IMR-90 (cell line): Measurements from ENCODE around the gene RAB2B. TPM values are rescaled to one million over a fixed set of nuclear protein-coding genes. Genes with fewer than 3 reads are reported as not detected.

ENCODE experiments used
- ATAC-seq: fragments of 200-7000 bp; cut with Tn5 transposase; 2 replicates; pipeline ENCODE4 v1.9.1; 2020; ENCODE audit warnings: low read depth, mild to moderate bottlenecking, moderate library complexity
- BruUV-seq: library from RNA; stranded (reverse); fragments of 400-500 nt; replicated peaks from 2 replicates; lab custom pipeline; 2021; lab: Mats Ljungman, UMichigan
- CTCF ChIA-PET: fragments of 300-600 bp; formaldehyde crosslinking; extraction: SDS; loops from one replicate; lab custom pipeline; 2021; ENCODE audit warnings: antibody characterized with exemption; lab: Yijun Ruan, JAX
- POLR2A ChIA-PET: fragments of 300-600 bp; sonication (Branson Sonifier 250); formaldehyde crosslinking; loops from one replicate; lab custom pipeline; 2022; ENCODE audit warnings: antibody characterized with exemption; ENCODE audit not compliant: unreplicated experiment; lab: Charles Lee
- DNase-seq: peaks from one replicate; pipeline ENCODE4 v3.0.0; 2013
- H2AFZ ChIP-seq: replicated peaks from 2 replicates; pipeline ENCODE3; 2013; ENCODE audit warnings: low read length, mild to moderate bottlenecking; ENCODE audit not compliant: poor library complexity
- H2AK5ac ChIP-seq: 2 replicates; pipeline ENCODE4 v1.6.1; 2013; ENCODE audit warnings: low read depth, low read length, inconsistent platforms
- H2AK9ac ChIP-seq: replicated peaks from 2 replicates; pipeline ENCODE3; 2013; ENCODE audit warnings: mild to moderate bottlenecking, low read depth, low read length, moderate library complexity; ENCODE audit not compliant: poor library complexity
- H2BK120ac ChIP-seq: 2 replicates; pipeline ENCODE4 v1.6.1; 2013; ENCODE audit warnings: low read depth, low read length, inconsistent platforms
- H2BK15ac ChIP-seq: 3 replicates; pipeline ENCODE4 v1.6.1; 2013; ENCODE audit warnings: low read depth, low read length, inconsistent platforms
- H2BK20ac ChIP-seq: 2 replicates; pipeline ENCODE4 v1.6.1; 2013; ENCODE audit warnings: low read depth, mild to moderate bottlenecking, inconsistent platforms, low read length, moderate library complexity
- H2BK5ac ChIP-seq: 2 replicates; pipeline ENCODE4 v1.6.1; 2013; ENCODE audit warnings: mild to moderate bottlenecking, low read depth, low read length, inconsistent platforms; ENCODE audit not compliant: poor library complexity, severe bottlenecking
- H3K14ac ChIP-seq: replicated peaks from 2 replicates; pipeline ENCODE4 v1.6.1; 2013; ENCODE audit warnings: low read depth, low read length, inconsistent platforms
- H3K18ac ChIP-seq: 2 replicates; pipeline ENCODE4 v1.6.1; 2013; ENCODE audit warnings: low read depth, low read length, control low read depth
- H3K23ac ChIP-seq: 2 replicates; pipeline ENCODE4 v1.6.1; 2013; ENCODE audit warnings: low read depth, low read length, inconsistent platforms
- H3K27ac ChIP-seq: 2 replicates; pipeline ENCODE4 v1.5.1; 2013; ENCODE audit warnings: mild to moderate bottlenecking, control low read depth, low read length; ENCODE audit not compliant: insufficient read depth
- H3K27me3 ChIP-seq: 2 replicates; pipeline ENCODE4 v1.6.1; 2013; ENCODE audit warnings: low read length; ENCODE audit not compliant: control insufficient read depth, insufficient read depth
- H3K36me3 ChIP-seq: 2 replicates; pipeline ENCODE4 v1.6.1; 2013; ENCODE audit warnings: low read length, mixed read lengths; ENCODE audit not compliant: control insufficient read depth, insufficient read depth
- H3K4ac ChIP-seq: 2 replicates; pipeline ENCODE4 v1.6.1; 2013; ENCODE audit warnings: low read depth, low read length, inconsistent platforms
- H3K4me1 ChIP-seq: 2 replicates; pipeline ENCODE4 v1.6.1; 2013; ENCODE audit warnings: low read length, mixed read lengths; ENCODE audit not compliant: control insufficient read depth, insufficient read depth
- H3K4me2 ChIP-seq: 2 replicates; pipeline ENCODE4 v1.6.1; 2013; ENCODE audit warnings: low read depth, mild to moderate bottlenecking, control low read depth, low read length, moderate library complexity
- H3K4me3 ChIP-seq: 2 replicates; pipeline ENCODE4 v1.5.1; 2013; ENCODE audit warnings: low read depth, mild to moderate bottlenecking, control low read depth, low read length, moderate library complexity; ENCODE audit not compliant: insufficient read depth
- H3K56ac ChIP-seq: 2 replicates; pipeline ENCODE4 v1.6.1; 2013; ENCODE audit warnings: low read length, inconsistent platforms; ENCODE audit not compliant: insufficient read depth; ENCODE audit errors: extremely low read depth
- H3K79me1 ChIP-seq, 2 experiments: 2 replicates each; pipeline ENCODE4 v1.6.1; 2013; ENCODE audit warnings: low read length in 2 of 2, inconsistent platforms in 1 of 2, low read depth in 1 of 2
- H3K9ac ChIP-seq: 2 replicates; pipeline ENCODE4 v1.6.1; 2013; ENCODE audit warnings: low read depth, low read length, control low read depth
- H3K9me1 ChIP-seq: 2 replicates; pipeline ENCODE4 v1.6.1; 2013; ENCODE audit warnings: low read length, inconsistent platforms; ENCODE audit not compliant: insufficient read depth
- H3K9me3 ChIP-seq: 2 replicates; pipeline ENCODE4 v1.6.1; 2013; ENCODE audit warnings: low read length; ENCODE audit not compliant: control insufficient read depth, insufficient read depth
- H4K20me1 ChIP-seq: 2 replicates; pipeline ENCODE4 v1.6.1; 2013; ENCODE audit warnings: low read length, inconsistent platforms; ENCODE audit not compliant: insufficient read depth
- H4K5ac ChIP-seq: 2 replicates; pipeline ENCODE4 v1.6.1; 2013; ENCODE audit warnings: mild to moderate bottlenecking, low read depth, low read length, control low read depth
- H4K8ac ChIP-seq, 2 experiments: 2 replicates each; pipeline ENCODE4 v1.6.1; 2013; ENCODE audit warnings: low read depth in 2 of 2, low read length in 2 of 2, control low read depth in 1 of 2, inconsistent platforms in 1 of 2
- H4K91ac ChIP-seq: 2 replicates; pipeline ENCODE4 v1.6.1; 2013; ENCODE audit warnings: low read depth, low read length, inconsistent platforms; ENCODE audit not compliant: insufficient read depth
- FOS ChIP-seq: fragments of 150-350 bp; IDR thresholded peaks from 2 replicates; pipeline ENCODE4 v1.6.1; 2016; ENCODE audit warnings: low read depth, low read length
- RAD21 ChIP-seq: IDR thresholded peaks from 2 replicates; pipeline ENCODE4 v1.6.1; 2012; ENCODE audit warnings: low read length, improper control_type of control experiment
- WGBS, 2 experiments: methylation state at CpG; one replicate each; pipeline versions ENCODE4 v1.1.5 to v1.1.7; 2013; ENCODE audit warnings: missing lambda C conversion rate in 2 of 2; ENCODE audit not compliant: insufficient read length in 1 of 2; ENCODE audit errors: extremely low coverage in 2 of 2; 5-methylcytosine and 5-hydroxymethylcytosine counted together
- dilution Hi-C: fragments of 300-500 bp; cut with HindIII; formaldehyde crosslinking; loops from one replicate; pipeline ENCODE4 v1.14.3; 2018; ENCODE audit warnings: low sequenced_read_pairs; ENCODE audit not compliant: unreplicated experiment
- in situ Hi-C: fragments of 300-500 bp; cut with MboI; formaldehyde crosslinking; loops from 3 replicates; pipeline ENCODE4 v1.14.3; 2019; ENCODE audit warnings: low sequenced_read_pairs, inconsistent platforms, mixed read lengths
- intact Hi-C: fragments of 100-400 bp; cut with micrococcal nuclease; formaldehyde crosslinking; loops from 2 replicates; pipeline ENCODE4 v1.10.0; 2022
- polyA plus RNA-seq, 3 experiments: library from polyadenylated mRNA; depleted of rRNA; stranded (reverse); fragments of >200 nt; gene quantifications; 2 replicates each; pipeline ENCODE4 v1.2.3, GENCODE V29; 2012; ENCODE audit warnings: low replicate concordance in 1 of 3
- total RNA-seq: library from RNA; depleted of rRNA; stranded (reverse); fragments of >200 nt; gene quantifications from 2 replicates; pipeline ENCODE4 v1.2.3, GENCODE V29; 2012

RAB2B gene
- total and polyA plus RNA-seq, 2 of the 4 experiments (the other 2 are of a cell fraction): 17.1 to 26.2 TPM

- peaks cover 0 to 19% of the 10 kb centered on the region in 2 experiments; a peak in 2 of 4 replicates for H3K79me1 ChIP-seq
- BruUV-seq: no TSS peak
- H3K9me1 ChIP-seq: peaks cover 4% of the 10 kb centered on the region
- TF ChIP-seq RAD21 (no peak), FOS (no peak)
- no peak overlapping the region for H2BK5ac ChIP-seq
- no peak overlapping the region for H3K56ac ChIP-seq
- CTCF ChIA-PET: no interaction called here
- intact Hi-C loops: no loop called here
- H4K91ac ChIP-seq: no peak overlapping the region
- no peak overlapping the region for H3K4me2 ChIP-seq
- no peaks in the 10 kb centered on the region; the same call in 1 of the 2 replicates for H4K20me1 ChIP-seq
- no peak overlapping the region for H3K4me3 ChIP-seq
- WGBS, 2 experiments: 70% methylated on average over 1 of the region's 2 CpGs; no CpG with 5 or more reads in 1 of the 2 experiments
- no peak overlapping the region for H3K9ac ChIP-seq
- H3K23ac ChIP-seq: no peak overlapping the region
- H2AK5ac ChIP-seq: no peak overlapping the region
- H3K36me3 ChIP-seq: peaks cover 15% of the 10 kb centered on the region; the same call in 1 of the 2 replicates
- peak; percentile 57 for DNase-seq
- H2BK20ac ChIP-seq: no peak overlapping the region
- H2AFZ ChIP-seq: peak overlapping the region; percentile 60
- no peak overlapping the region for H2BK120ac ChIP-seq
- H3K4ac ChIP-seq: no peak overlapping the region
- no peak overlapping the region for H4K5ac ChIP-seq
- H2AK9ac ChIP-seq: no peak overlapping the region
- no peak overlapping the region for H3K18ac ChIP-seq
- peaks cover 4% of the 10 kb centered on the region for H3K4me1 ChIP-seq
- POLR2A ChIA-PET: interaction anchor here (0.5 to 0.7 kb wide), 2 partner anchors 10 to 251 kb away, joined by 3 to 4 read pairs; partner anchors contain the start of gene METTL3
- ATAC-seq: no peak
- no peak overlapping the region for H4K8ac ChIP-seq
- dilution Hi-C loops: no loop called here
- in situ Hi-C loops: no loop called here
- H3K27me3 ChIP-seq: no peaks in the 10 kb centered on the region
- no peak overlapping the region for H3K27ac ChIP-seq
- H2BK15ac ChIP-seq: no peak overlapping the region
- no peak overlapping the region for H3K14ac ChIP-seq
- H3K9me3 ChIP-seq: no peaks in the 10 kb centered on the region
Measured at GRCh38 chr14:21521501-21521900, 44.7 kb upstream of the RAB2B start.
